Sciatic nerve (tissue), 2 donors: ENCODE measurements around the gene TSPAN9. TPM values are rescaled to one million over a fixed set of nuclear protein-coding genes. Genes with fewer than 3 reads are reported as not detected.
A peak's percentile ranks its signal among the peaks of the same experiment; 100 is the strongest.

Source experiments
- ATAC-seq: fragments of 200-7000 bp; cut with Tn5 transposase; one replicate; pipeline ENCODE4 v1.9.1; 2020; ENCODE audit warnings: mild to moderate bottlenecking, moderate library complexity
- DNase-seq: peaks from one replicate; pipeline ENCODE4 v3.0.0-alpha.2; 2020; ENCODE audit warnings: low spot score
- intact Hi-C: fragments of 100-400 bp; cut with DNase I; formaldehyde crosslinking; loops from one replicate; pipeline ENCODE4 v1.14.2; 2022
- total RNA-seq: library from RNA; stranded (reverse); fragmentation: NEBNext Ultra II Directional; extraction: Animal tissue kit (Norgen Biotek cat#: 25700); gene quantifications from one replicate; pipeline ENCODE4 v1.2.1, GENCODE V29; 2021
- donor health status: DM: no; HTN: no; CAD: no.
- donor health status: DM: no; HTN: no; CAD: no.

The TSPAN9 gene
- total RNA-seq, 1 donor from 2014 or later: 37.5 TPM

DNA sequence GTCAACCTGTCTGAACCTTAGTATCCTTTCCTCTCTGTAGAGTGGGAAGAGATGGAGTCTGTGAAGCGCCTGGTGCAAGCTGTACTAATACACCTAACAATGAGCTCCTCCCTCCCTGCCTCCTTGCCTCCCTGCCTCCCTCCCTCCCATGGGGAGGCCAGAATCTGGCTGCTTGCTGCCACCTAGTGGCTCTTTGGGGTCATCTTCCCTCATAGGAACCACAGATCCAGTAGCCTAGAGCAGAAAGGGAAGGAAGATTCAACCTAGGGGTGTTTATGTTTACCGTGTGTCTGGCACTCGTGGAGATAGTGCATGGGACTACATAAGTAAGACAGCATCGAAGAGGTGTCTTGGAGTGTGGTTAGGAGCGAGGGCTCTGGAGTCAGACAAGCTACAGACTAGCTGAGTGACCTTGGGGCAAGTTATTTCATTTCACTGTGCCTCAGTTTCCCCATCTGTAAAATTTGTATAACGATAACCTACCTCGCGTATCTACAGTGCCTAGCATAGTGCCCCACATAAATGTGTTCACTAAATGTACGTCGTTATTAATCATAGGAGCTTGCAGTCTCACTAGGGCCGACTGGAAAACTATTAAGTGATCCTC, 35.5 kb upstream of the TSPAN9 start:
- peak; percentile 77 for DNase-seq
- ATAC-seq: peak; percentile 77
- intact Hi-C loops: no loop called here

DNA sequence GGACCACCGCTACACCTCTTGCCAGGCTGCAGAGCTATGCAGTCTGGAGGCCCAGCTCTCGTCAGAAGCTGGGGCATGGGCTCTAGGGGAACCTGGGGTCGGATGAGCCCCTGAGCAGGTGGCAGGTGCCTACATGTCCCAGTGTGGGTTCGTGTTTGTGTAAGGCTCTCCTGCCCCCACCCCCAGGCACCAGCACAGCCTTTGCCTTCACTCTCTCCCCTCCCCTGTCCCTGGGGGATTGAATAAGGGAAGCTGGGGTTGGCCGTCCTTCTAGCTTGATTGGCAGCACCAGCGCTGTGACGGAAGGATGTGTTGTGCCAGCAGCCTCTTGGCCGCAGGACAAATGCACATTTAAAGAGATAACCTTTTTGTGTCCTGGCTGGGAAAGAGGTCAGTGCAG, 34.8 kb upstream of the TSPAN9 start:
- ATAC-seq (no peak), DNase-seq (no peak)
- intact Hi-C loops: no loop called here

DNA sequence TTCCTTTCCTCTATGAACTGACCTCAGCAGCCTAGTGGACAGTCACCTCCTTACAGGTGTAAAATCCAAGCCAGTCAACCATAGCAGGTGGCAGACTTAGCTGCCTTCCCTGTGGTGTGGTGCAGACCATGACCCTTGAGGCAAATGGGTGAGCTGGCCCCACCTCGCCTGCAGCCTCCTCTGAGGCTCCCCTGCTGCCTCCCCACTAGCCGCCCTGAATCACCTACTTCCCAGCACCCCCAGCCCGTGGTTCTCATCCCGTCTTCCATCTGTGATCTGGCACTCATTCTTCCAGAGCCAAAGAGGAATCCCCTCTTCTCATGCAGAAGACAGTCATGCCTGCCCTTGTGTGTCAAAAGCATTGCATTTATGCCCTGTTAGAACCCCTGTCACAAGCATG, 34.4 kb upstream of the TSPAN9 start:
- intact Hi-C loops: no loop called here
- DNase-seq: no peak
- ATAC-seq: no peak

DNA sequence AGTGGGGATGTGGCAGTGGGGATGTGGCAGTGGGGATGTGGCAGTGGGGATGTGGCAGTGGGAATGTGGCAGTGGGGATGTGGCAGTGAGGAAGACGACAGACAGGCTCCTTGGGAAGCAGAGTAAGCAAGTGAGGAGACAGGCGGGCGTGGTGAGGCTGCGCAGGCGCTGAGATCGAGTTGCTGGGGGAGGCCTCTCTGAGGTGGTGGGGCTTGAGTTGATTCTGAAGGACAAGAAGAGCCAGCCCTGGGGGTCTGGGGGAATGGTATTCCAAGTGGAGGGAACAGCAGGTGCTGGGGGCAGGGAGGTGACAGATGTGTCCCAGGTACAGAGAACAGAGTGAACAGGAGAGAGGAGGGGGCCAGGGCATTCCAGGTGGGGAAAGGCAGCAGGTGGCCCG, 33.8 kb upstream of the TSPAN9 start:
- intact Hi-C loops: no loop called here
- DNase-seq (no peak), ATAC-seq (no peak)

DNA sequence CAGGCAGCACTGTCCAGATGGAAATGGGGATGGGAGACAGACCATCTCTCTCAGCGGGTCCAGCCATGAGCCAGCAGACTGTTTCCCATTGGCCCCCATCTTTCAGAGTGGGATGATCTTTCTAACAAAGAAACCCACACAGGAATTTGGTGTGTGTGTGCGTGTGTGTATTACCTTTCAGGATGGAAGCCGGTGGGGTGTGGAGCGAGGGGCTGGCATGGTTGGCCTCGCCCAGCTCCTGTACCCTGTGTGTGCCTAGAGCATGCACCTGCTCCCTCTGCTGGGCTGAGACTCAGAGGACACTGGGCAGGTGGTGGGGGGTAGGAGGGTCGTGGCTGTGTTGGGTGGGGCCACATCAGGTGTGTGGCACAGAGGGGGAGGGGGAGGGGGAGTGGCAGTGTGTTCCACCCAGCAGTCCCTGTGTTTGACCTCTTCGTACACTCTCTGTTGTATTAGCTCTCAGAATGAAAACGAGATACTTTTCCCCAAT, 33.0 kb upstream of the TSPAN9 start:
- DNase-seq: peak; percentile 37
- ATAC-seq: no peak
- intact Hi-C loops: no loop called here

DNA sequence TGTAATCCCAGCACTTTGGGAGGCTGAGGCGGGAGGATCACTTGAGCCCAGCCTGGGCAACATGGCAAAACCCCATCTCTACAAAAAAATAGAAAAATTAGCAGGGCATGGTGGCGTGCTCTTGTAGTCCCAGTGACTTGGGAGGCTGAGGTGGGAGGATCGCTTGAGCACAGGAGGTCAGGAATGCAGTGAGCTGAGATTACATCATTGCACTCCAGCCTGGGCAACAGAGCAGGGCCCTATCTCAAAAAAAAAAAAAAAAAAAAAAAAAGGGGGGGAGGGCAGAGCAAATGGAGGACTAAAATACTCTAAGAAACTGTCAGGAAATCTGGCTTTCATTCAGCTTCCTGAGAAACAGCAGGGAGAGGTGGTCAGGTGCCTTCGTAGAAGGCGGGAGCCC, 31.7 kb upstream of the TSPAN9 start:
- ATAC-seq (no peak), DNase-seq (peak; percentile 21)
- intact Hi-C loops: no loop called here

DNA sequence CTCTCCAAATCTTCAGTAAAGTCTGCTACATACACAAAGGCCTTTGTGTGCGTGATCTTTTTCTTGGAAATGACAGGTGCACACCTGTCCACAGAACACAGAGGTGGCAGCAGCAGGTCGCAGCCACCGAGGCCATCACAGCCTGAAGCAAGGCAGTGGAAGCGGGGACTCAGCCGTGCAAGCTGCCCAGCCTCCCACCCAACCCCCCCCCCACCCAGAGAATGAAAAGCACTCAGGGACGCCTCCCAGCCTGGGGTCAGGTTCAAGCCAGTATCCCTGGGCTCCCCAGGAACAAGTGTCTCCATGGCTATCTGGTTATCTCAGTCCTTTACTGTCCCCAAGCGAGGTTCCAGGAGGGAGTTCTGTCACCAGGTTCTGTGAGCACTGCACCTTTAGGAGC, 31.2 kb upstream of the TSPAN9 start:
- DNase-seq: peak; percentile 38
- no peak for ATAC-seq
- intact Hi-C loops: no loop called here

DNA sequence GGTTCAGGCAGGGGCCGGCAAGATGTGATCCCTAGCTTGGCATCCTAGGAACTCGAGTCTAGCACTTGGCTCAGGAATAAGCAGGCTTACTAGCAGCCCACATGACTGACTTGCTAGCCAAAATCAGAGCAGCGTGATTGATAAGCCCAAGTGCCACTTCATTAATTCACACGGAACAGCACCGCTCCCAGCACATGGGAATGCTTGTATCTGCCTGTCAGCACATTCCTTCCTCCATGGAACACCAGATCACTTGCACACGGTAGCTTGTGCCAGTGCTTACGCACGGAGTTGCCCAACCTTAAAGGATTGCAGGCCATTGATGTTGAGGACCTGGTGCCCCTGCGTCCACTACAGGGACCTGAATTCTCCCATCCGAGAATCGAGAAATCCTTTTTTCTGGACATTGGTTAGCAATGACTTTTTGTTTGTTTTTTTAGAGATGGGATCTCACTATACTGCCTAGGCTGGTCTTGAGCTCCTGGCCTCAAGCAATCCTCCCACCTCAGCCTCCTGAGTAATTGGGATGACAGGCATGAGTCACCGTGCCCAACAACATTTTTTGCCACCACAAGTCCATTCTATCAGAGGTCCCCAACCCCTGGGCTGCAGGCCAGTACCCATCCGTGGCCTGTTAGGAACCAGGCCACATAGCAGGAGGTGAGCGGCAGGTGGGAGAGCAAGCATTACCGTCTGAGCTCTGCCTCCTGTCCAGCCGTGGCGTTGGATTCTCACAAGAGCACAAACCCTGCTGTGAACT, 30.6 kb upstream of the TSPAN9 start:
- ATAC-seq (no peak), DNase-seq (peak; percentile 28)
- intact Hi-C loops: no loop called here

DNA sequence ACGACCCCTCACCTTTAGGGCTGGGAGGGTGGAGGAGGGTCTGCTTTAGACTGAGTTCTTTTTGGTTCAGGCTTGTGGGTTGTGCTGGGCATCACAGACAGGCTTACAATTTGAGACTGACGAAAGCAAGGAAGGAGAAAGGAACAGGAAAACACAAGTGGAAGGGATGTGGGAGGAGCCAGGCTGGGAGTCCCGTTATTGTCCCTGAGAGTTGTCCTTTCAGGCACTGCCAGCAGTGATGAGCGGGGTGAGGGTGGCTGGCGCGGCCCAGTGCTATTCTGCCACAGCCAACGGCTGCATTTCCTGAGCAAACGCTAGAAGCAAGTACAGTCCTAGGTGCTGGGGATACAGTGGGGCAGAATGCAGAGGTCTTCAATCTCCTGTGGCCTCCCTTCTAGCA, 29.2 kb upstream of the TSPAN9 start:
- DNase-seq: no peak
- no peak for ATAC-seq
- intact Hi-C loops: no loop called here

DNA sequence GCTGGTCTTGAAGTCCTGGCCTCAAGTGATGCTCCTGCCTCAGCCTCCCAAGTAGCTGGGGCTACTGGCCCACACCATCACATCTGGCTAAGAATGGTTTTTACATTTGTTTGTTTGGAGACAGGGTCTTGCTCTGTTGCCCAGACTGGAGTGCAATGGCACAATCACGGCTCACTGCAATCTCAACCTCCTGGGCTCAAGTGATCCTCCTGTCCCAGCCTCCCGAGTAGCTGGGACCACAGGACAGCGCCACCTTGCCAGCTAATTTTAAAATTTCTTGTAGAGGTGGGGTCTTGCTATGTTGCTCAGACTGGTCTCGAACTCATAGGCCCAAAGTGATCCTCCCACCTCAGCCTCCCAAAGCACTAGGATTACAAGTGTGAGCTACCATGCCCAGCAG, 28.6 kb upstream of the TSPAN9 start:
- intact Hi-C loops: no loop called here
- ATAC-seq (no peak), DNase-seq (peak; percentile 31)

DNA sequence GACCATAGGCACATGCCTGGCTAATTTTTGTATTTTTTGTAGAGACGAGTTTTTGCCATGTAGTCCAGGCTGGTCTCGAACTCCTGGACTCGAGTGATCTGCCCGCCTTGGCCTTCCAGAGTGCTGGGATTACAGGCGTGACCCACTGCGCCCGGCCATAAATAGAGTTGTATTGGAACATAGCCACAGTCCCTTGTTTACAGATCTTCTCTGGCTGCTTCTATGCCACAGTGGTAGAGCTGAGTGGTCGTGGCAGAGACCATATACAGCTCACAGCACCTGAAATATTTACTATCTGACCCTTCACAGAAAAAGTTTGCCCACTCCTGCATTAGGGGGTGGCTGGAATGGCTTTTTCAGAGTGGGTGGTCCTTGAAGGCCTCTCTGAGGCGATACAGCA, 28.0 kb upstream of the TSPAN9 start:
- no peak for DNase-seq

DNA sequence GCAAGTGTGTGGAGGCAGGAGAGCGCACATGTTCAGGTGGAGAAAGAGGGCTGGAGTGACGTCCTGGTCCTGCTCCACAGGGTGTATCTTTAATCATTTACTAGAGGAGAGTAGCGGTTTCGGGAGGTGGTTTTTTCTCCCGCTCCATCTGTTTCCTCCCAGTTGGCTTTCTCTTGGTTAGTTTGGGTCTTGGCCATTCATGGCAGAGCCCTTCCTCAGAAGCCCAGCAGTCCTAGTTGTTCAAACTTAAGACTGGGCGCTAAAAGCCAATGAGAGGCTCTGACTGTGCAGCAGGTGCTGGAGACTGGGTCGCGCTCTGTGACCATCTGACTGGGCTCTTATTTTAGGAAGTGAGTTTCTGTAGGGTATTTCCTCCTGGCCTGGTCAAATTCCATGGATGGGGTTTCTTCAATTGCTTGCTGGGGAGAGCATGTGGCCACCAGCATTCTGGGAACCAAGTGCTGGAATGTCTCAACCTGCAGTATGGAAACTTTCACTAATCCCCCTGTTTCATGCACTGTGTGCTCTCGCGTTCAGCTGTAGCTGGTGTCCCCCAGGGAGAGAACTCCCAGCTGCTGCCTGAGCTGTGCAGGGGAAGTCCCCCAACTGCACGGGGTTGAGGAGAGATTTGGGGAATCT, 27.4 kb upstream of the TSPAN9 start:
- no peak for ATAC-seq
- intact Hi-C loops: no loop called here
- DNase-seq: no peak

More for the DNA sequence above, 28.0 kb upstream of the TSPAN9 start:
- intact Hi-C loops: no loop called here
- no peak for ATAC-seq

DNA sequence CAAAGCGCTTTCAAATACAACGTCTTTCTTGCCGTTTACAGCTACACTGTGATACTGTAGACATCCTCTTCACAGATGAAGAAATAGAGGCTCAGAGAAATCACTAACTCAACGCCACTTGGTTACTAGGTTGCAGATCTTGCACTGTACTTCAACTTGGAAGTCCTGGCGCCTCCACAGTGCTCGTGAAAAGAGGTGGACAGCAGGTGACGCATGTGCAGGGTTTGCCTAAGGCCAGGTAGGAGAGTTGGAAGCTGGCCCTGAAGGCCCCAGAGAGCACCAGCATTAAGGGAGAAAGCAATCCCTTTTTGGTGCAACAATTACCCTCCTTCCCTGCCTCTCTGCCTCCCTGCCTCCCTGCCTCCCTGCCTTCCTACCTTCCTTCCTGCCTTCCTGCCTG, 22.8 kb upstream of the TSPAN9 start:
- ATAC-seq (peak; percentile 5), DNase-seq (no peak)
- intact Hi-C loops: no loop called here

DNA sequence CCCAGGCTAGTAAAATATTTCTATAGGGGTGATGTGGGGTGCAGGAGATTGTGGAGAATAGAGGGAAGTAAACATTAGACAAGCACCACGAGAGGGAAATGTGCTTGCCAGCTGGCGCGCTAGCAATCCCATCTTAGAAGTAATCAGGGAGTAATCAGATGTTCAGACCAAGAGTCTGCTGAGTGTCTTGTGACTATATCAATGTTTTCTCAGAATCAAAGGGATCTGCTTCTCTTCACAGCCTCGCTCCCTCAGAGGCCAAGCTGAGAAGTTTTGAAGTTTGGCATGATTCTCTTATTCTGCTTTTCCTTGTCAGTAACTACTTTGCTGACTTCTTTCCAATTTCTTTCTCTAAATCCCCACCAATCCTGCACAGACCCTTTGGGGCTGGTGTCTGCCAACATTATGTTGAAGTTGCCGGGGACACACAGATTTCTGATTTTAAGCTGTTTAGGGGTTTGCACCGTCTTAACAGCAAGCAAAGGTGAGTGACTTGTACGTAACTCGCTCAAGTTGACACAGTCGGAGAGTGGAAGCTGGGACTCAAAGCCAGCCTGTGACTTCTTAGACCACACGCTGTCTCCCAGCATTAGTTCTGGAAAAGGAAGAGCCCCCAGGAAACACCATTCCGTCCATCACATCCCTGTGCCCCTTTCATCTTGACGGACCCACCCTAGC, 22.0 kb upstream of the TSPAN9 start:
- peak; percentile 76 for DNase-seq
- intact Hi-C loops: no loop called here
- peak; percentile 95 for ATAC-seq

DNA sequence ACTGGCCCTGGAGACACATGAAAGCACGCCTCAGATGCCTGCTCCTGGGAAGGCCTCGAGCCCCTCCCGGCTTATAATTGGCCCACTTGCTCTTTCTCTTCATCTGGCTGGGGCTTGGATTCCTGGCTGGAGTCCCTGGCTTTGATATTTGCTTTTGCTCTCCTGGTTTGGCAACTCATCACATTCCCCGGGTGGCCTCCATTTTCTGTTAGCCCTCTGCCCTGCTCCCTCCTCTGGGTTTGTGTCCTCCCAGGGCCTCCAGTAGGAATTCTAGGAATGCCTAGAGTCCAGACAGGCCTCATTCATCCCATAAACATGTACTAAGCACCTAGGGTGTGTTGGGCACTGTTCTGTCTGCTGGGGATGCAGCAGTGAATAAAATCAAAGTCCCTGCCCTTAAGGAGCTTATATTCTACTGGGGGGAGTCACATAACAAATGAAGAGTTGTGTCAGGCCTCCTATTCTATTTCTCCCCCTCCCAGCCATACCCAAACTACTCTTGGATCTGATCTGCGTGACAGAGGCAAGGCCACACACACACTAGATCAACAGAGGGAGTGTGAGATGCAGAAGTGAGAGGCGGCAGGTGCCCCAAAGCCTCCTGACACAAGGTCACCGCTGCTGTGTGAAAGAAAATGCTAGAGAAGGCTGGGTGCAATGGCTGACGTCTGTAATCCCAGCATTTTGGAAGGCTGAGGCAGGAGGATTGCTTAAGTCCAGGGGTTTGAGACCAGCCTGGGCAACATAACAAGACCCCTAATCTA, 21.3 kb upstream of the TSPAN9 start:
- ATAC-seq: peak; percentile 60
- no peak for DNase-seq
- intact Hi-C loops: no loop called here

DNA sequence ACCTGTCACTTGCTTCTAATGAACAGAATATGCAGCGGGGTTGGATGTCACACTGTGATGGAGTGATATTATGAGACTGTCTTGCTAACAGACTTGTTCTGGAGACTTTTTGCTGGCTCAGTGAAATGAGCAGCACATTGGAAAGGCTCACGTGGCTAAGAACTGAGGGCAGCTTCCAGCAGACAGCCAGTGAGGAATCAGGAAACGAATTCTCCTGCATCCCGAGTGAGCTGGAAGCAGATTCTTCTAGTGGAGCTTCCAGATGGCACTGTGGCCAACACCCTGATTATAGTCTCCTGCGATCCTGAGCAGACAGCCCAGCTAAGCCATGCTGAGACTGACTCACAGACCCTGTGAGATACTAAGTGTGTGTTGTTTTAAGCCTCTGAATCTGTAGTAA, 16.1 kb upstream of the TSPAN9 start:
- intact Hi-C loops: no loop called here
- DNase-seq: no peak
- peak; percentile 36 for ATAC-seq

DNA sequence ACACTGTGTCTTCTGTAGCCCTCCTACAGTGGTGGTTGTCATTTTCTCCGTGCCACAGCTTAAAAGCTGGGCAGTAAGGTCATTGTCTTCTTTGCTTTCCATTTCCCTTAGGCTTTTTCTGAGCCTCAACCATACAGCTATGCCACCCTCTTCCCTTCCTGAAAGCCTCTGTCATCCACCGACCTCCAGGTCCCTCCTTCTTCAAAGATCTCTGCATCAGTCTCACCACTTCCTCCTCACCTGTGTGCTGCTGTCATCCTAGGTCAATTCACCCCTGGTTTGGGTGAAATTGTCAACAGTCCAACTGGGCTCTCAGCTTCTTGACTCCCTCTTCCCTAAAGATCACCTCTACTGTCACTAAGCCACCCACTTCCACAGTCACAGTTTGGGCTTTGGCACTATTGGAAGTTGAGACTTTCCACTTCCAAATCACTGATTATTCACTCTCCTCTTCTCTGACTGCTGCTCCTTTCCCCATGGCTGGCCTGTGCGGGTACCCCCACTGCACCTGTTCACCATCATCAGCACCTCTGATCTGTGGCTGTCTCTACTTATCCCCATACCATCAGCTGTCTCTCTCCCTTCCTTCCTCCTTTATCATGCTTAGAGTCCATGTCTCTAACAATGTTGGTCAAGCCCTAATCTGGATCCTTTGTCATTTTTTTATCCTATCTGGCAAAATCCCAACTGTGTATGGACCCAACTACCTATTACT, 15.5 kb upstream of the TSPAN9 start:
- DNase-seq (no peak), ATAC-seq (no peak)
- intact Hi-C loops: no loop called here

DNA sequence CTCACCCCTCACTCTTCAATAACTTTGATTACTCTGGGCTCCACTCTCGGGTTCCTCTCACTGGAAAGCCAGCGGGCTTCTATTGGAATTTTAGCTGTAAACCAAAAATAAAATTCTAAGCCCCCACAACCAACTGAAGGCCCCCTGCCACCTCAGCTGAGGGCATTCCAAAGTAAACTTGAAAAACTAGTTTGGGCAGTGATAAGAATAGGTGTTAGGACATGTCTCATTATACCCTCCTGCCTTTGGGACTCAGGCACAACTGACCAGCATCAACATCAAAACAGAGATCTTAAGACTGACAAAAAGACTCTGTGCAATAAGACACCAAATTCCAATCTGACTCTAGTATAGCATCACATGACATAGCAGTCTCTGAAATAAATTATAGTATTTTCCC, 11.9 kb upstream of the TSPAN9 start:
- intact Hi-C loops: no loop called here
- no peak for DNase-seq
- ATAC-seq: no peak
